Uterus (tissue), 4 donors: ENCODE results near the gene MSX2. TPM values are rescaled to one million over a fixed set of nuclear protein-coding genes. Genes with fewer than 3 reads are reported as not detected.

Experiments used
- DNase-seq, 2 donors: peaks; one replicate each; pipeline ENCODE4 v3.0.0-alpha.2; 2019 to 2020
- H3K27ac ChIP-seq, 2 donors: fragments of 200-600 bp; sonication (generic); 1 replicate in 1 of 2; 2 replicates in 1 of 2; pipeline ENCODE4 v1.5.1; 2016 to 2018
- H3K27me3 ChIP-seq, 2 donors: fragments of 200-600 bp; sonication (generic); one replicate each; pipeline ENCODE4 v1.5.1; 2018 to 2019; ENCODE audit warnings: control low read depth in 1 of 2
- H3K36me3 ChIP-seq, 2 donors: fragments of 200-600 bp; sonication (generic); one replicate each; pipeline ENCODE4 v1.5.1; 2019; ENCODE audit warnings: control low read depth in 1 of 2
- H3K4me1 ChIP-seq, 2 donors: fragments of 200-600 bp; sonication (generic); one replicate each; pipeline ENCODE4 v1.5.1; 2018 to 2019; ENCODE audit warnings: control low read depth in 1 of 2
- H3K4me3 ChIP-seq, 2 donors: fragments of 200-600 bp; sonication (generic); 1 replicate in 1 of 2; 2 replicates in 1 of 2; pipeline ENCODE4 v1.5.1; 2018 to 2019; ENCODE audit warnings: mild to moderate bottlenecking in 1 of 2
- H3K9me3 ChIP-seq, 2 donors: fragments of 200-600 bp; sonication (generic); one replicate each; pipeline ENCODE4 v1.5.1; 2019; ENCODE audit warnings: control low read depth in 1 of 2
- CTCF ChIP-seq, 4 experiments: fragments of 200-600 bp in 2 of 4; fragments of 450-650 bp in 2 of 4; sonication (generic) in 2 of 4; IDR thresholded peaks; one replicate each; pipeline ENCODE4 v1.5.1; 2016 to 2019; ENCODE audit warnings: antibody characterized with exemption in 4 of 4, mild to moderate bottlenecking in 2 of 4, moderate library complexity in 1 of 4
- POLR2A ChIP-seq, 2 donors: fragments of 450-650 bp; IDR thresholded peaks; one replicate each; pipeline ENCODE4 v1.6.1; 2016; ENCODE audit warnings: antibody characterized with exemption in 2 of 2, mild to moderate bottlenecking in 1 of 2, moderate library complexity in 1 of 2
- intact Hi-C: fragments of 100-400 bp; cut with DNase I; formaldehyde crosslinking; loops from one replicate; pipeline ENCODE4 v1.15.1; 2023; ENCODE audit warnings: low total_unique reads
- total RNA-seq, 4 donors: library from RNA; depleted of rRNA in 3 of 4; stranded (reverse); fragments of >200 nt in 3 of 4; gene quantifications; one replicate each; pipeline versions ENCODE4 v1.1.0 to v1.2.4, GENCODE V29; 2014 to 2023
- donor health status: DM: yes; HTN: yes; CAD: no.

MSX2 gene
- total RNA-seq, 4 donors from 2014 or later: 0.37 to 7.5 TPM; not detected in 2

- H3K27me3 ChIP-seq: no peaks in the 10 kb centered on the region
- DNase-seq: no peak
Measured at GRCh38 chr5:174765540-174765939, 41.2 kb downstream of the MSX2 start.

GRCh38 chr5:174767670-174768069 lies 43.3 kb downstream of the MSX2 start:
- no peaks in the 10 kb centered on the region for H3K4me1 ChIP-seq
- H3K9me3 ChIP-seq: no peaks in the 10 kb centered on the region
- H3K27ac ChIP-seq: no peak overlapping the region
- DNase-seq: no peak
- H3K4me3 ChIP-seq: no peak overlapping the region
- intact Hi-C loops: no loop called here
- TF ChIP-seq POLR2A (IDR thresholded peaks at IDR 0.05): no peak
- TF ChIP-seq CTCF (IDR thresholded peaks at IDR 0.05): no peak
- no peaks in the 10 kb centered on the region for H3K27me3 ChIP-seq
- no peaks in the 10 kb centered on the region for H3K36me3 ChIP-seq

More at GRCh38 chr5:174765540-174765939, 41.2 kb downstream of the MSX2 start:
- H3K4me1 ChIP-seq: no peaks in the 10 kb centered on the region
- H3K27ac ChIP-seq: no peak overlapping the region
- no peak overlapping the region for H3K4me3 ChIP-seq
- TF ChIP-seq POLR2A (IDR thresholded peaks at IDR 0.05): no peak
- no peak for TF ChIP-seq CTCF (IDR thresholded peaks at IDR 0.05)
- H3K36me3 ChIP-seq: no peaks in the 10 kb centered on the region
- intact Hi-C loops: no loop called here
- no peaks in the 10 kb centered on the region for H3K9me3 ChIP-seq

- Histone ChIP-seq H3K27me3 (no peaks in the 10 kb centered on the region), H3K36me3 (no peaks in the 10 kb centered on the region)
- DNase-seq: no peak
Measured at GRCh38 chr5:174769005-174769404, 44.6 kb downstream of the MSX2 start.

GRCh38 chr5:174773371-174773770 lies 49.0 kb downstream of the MSX2 start:
- no peaks in the 10 kb centered on the region for H3K27me3 ChIP-seq
- no peaks in the 10 kb centered on the region for H3K36me3 ChIP-seq
- intact Hi-C loops: no loop called here
- H3K27ac ChIP-seq: no peak overlapping the region
- TF ChIP-seq CTCF (IDR thresholded peaks at IDR 0.05) (no peak), POLR2A (IDR thresholded peaks at IDR 0.05) (no peak)
- no peaks in the 10 kb centered on the region for H3K4me1 ChIP-seq
- no peaks in the 10 kb centered on the region for H3K9me3 ChIP-seq
- H3K4me3 ChIP-seq: no peak overlapping the region
- DNase-seq: no peak

More at GRCh38 chr5:174769005-174769404, 44.6 kb downstream of the MSX2 start:
- TF ChIP-seq CTCF (IDR thresholded peaks at IDR 0.05) (no peak), POLR2A (IDR thresholded peaks at IDR 0.05) (no peak)
- Histone ChIP-seq H3K9me3 (no peaks in the 10 kb centered on the region), H3K4me3 (no peak overlapping the region), H3K4me1 (no peaks in the 10 kb centered on the region), H3K27ac (no peak overlapping the region)
- intact Hi-C loops: no loop called here

GRCh38 chr5:174775081-174775480 lies 50.7 kb downstream of the MSX2 start:
- Histone ChIP-seq H3K36me3 (no peaks in the 10 kb centered on the region), H3K4me3 (no peak overlapping the region), H3K27me3 (no peaks in the 10 kb centered on the region), H3K4me1 (no peaks in the 10 kb centered on the region), H3K27ac (no peak overlapping the region), H3K9me3 (no peaks in the 10 kb centered on the region)
- TF ChIP-seq POLR2A (IDR thresholded peaks at IDR 0.05) (no peak), CTCF (IDR thresholded peaks at IDR 0.05) (no peak)
- intact Hi-C loops: no loop called here
- no peak for DNase-seq
